CD4-positive, alpha-beta T cell treated with Interferon gamma for 1 hour (primary cell): ENCODE data around the gene CATSPER2.
"Not testable (repeated sequence)": the region's sequence is repeated elsewhere in the genome, so short reads cannot be mapped to it uniquely, and the experiment has no call there.

Source experiments
- DNase-seq: peaks from one replicate; pipeline ENCODE4 v3.0.0-alpha.2; 2020

Gene CATSPER2

DNA sequence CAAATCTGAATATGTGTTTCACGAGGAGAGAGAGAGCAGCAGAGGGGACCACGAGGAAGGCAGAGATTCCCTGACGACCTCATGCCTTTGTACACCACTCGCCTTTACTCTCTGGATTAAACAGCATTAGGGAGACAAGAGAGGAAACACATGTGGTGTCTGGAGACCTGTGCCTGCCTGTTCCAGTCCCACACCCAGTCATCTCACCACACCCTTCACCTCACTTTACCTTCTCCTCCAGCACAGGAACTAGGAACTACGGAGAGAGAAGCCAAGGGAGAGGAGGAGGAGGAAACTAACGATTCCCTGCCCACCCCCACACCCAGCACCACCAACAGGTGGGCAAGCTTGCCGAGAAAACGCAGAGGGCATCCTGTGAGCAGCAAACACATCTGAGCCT, 55.8 kb downstream of the CATSPER2 start:
- DNase-seq: not testable (repeated sequence)

DNA sequence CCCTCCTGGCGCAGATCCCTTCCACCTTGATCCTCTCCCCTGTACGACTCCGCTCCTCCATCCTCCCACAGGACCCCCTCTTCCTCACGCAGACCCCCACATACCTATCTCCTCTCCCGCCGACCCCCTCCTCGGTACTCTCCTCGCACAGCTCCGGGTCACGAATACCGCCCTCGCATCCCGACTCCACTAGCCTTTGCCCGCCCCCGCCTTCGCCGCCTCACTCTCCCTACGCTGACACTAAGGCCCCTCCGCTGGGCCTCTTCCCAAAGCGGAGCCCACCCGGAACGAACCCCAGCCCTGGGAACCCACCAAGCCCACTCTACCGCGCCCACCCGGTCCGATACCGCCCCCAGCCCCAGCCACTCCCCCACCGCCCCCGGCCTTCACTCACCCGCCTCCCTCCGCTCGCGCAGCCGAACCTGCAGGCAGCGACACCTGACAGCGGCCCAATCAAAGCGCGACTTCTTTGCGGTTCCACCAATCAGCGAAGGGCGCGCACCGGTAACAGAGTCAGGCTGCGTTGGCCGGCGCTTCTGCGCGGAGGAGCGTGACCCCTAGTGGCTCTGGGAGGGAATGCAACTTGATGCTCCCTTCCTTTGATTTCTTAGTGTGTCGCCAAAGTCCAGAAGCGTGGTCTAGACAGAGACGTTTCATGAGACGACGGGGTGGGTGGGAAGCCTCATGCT, 58.7 kb downstream of the CATSPER2 start, which contains the start of gene PPIP5K1:
TSS of gene PPIP5K1 (minus strand) at position 431 of the 689 bp plus-strand sequence. CDS start 5,704 bp downstream, outside the sequence.
- DNase-seq: not testable (repeated sequence)
